GM12891 (cell line): ENCODE measurements around the gene SUN5.
"Not testable (repeated sequence)": the region's sequence is repeated elsewhere in the genome, so short reads cannot be mapped to it uniquely, and the experiment has no call there.

ENCODE experiments used
- POLR2A ChIP-seq: IDR thresholded peaks from 2 replicates; pipeline ENCODE4 v1.6.1; 2011; ENCODE audit warnings: low read depth, low read length, control low read depth
- TAF1 ChIP-seq: IDR thresholded peaks from 2 replicates; pipeline ENCODE4 v1.6.1; 2011; ENCODE audit warnings: low read depth, low read length, control low read depth

DNA sequence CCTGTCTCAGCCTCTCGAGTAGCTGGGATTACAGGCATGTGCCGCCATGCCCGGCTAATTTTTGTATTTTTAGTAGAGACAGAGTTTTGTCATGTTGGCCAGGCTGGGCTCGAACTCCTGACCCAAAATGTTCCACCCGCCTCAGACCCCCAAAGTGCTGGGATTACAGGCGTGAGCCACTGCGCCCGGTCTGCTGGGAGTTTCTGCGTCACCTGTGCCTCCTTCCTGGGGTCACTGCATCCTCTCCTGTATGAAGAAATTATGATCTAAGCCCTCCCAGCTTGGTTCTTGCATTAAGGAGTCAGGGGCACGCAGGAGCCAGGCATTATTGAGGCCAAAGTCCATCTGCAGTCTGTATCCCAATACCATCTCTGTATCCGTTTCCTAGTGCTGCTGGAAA lies 41.6 kb downstream of the SUN5 start:
- TF ChIP-seq POLR2A, TAF1: not testable (repeated sequence)
